SK-N-SH (cell line): ENCODE measurements around the gene NCOR2. TPM values are rescaled to one million over a fixed set of nuclear protein-coding genes. Genes with fewer than 3 reads are reported as not detected.

Experiments
- CTCF ChIA-PET: fragments of 300-600, 350-600 bp; formaldehyde crosslinking; extraction: SDS; loops from one replicate; lab custom pipeline; 2021; lab: Yijun Ruan, JAX
- POLR2A ChIA-PET: fragments of 350-600 bp; sonication (Branson Sonifier 250); formaldehyde crosslinking; extraction: SDS; loops from one replicate; lab custom pipeline; 2020; ENCODE audit warnings: antibody characterized with exemption, inconsistent platforms; lab: Yijun Ruan, JAX
- DNase-seq: peaks from one replicate; pipeline ENCODE4 v3.0.0; 2012
- H2AFZ ChIP-seq: fragments of 200-600 bp; sonication (generic); 2 replicates; pipeline ENCODE4 v1.8.1; 2016; ENCODE audit warnings: antibody characterized with exemption, mild to moderate bottlenecking, low read depth
- H3F3A ChIP-seq: fragments of 200-600 bp; sonication (generic); replicated peaks from 2 replicates; pipeline ENCODE3; 2016; ENCODE audit warnings: antibody characterized with exemption, mild to moderate bottlenecking; ENCODE audit not compliant: insufficient read depth
- H3K27ac ChIP-seq, 2 experiments: fragments of 200-500 bp in 1 of 2; fragments of 200-600 bp in 1 of 2; sonication (Bioruptor generic) in 1 of 2; sonication (generic), shearing (Covaris generic) in 1 of 2; 2 replicates each; pipeline versions ENCODE4 v1.5.1 to v1.6.1; 2014 to 2016; ENCODE audit warnings: low read depth in 2 of 2, inconsistent platforms in 1 of 2, low read length in 1 of 2, mild to moderate bottlenecking in 1 of 2, mixed read lengths in 1 of 2
- H3K27me3 ChIP-seq: fragments of 200-600 bp; sonication (generic), shearing (Covaris generic); 2 replicates; pipeline ENCODE4 v1.6.1; 2016; ENCODE audit warnings: mixed run types; ENCODE audit not compliant: insufficient read depth
- H3K36me3 ChIP-seq, 2 experiments: fragments of 200-500 bp in 1 of 2; fragments of 200-600 bp in 1 of 2; sonication (Bioruptor generic) in 1 of 2; sonication (generic) in 1 of 2; replicated peaks in 1 of 2; 2 replicates each; pipeline versions ENCODE3 to v1.5.1; 2014 to 2016; ENCODE audit warnings: low read length in 1 of 2, mild to moderate bottlenecking in 1 of 2; ENCODE audit not compliant: insufficient read depth in 2 of 2, control insufficient read depth in 1 of 2
- H3K4me1 ChIP-seq, 2 experiments: fragments of 200-500 bp in 1 of 2; fragments of 200-600 bp in 1 of 2; sonication (Bioruptor generic) in 1 of 2; sonication (generic), shearing (Covaris generic) in 1 of 2; 2 replicates each; pipeline versions ENCODE4 v1.5.1 to v1.6.1; 2014 to 2016; ENCODE audit warnings: low read depth in 1 of 2, low read length in 1 of 2, mixed run types in 1 of 2; ENCODE audit not compliant: insufficient read depth in 2 of 2, control insufficient read depth in 1 of 2
- H3K4me2 ChIP-seq: fragments of 200-600 bp; sonication (generic), shearing (Covaris generic); 2 replicates; pipeline ENCODE4 v1.6.1; 2017; ENCODE audit warnings: mixed run types
- H3K4me3 ChIP-seq, 2 experiments: fragments of 200-500 bp in 1 of 2; fragments of 200-600 bp in 1 of 2; sonication (Bioruptor generic) in 1 of 2; sonication (generic), shearing (Covaris generic) in 1 of 2; 2 replicates each; pipeline versions ENCODE4 v1.5.1 to v1.8.1; 2014 to 2016; ENCODE audit warnings: low read depth in 2 of 2, inconsistent platforms in 1 of 2, low read length in 1 of 2, mild to moderate bottlenecking in 1 of 2, mixed read lengths in 1 of 2, moderate library complexity in 1 of 2
- H3K79me2 ChIP-seq: fragments of 200-600 bp; sonication (generic); 2 replicates; pipeline ENCODE4 v1.8.1; 2017; ENCODE audit warnings: mild to moderate bottlenecking; ENCODE audit not compliant: insufficient read depth
- H3K9ac ChIP-seq: fragments of 200-600 bp; sonication (generic); 2 replicates; pipeline ENCODE4 v1.6.1; 2017; ENCODE audit warnings: mixed run types
- H3K9me2 ChIP-seq: fragments of 200-600 bp; sonication (generic); 2 replicates; pipeline ENCODE4 v1.6.1; 2017; ENCODE audit warnings: mixed run types
- H3K9me3 ChIP-seq: fragments of 200-600 bp; sonication (generic); 2 replicates; pipeline ENCODE4 v1.6.1; 2017; ENCODE audit warnings: mixed run types, mild to moderate bottlenecking, moderate library complexity
- H4K20me1 ChIP-seq: fragments of 200-600 bp; sonication (generic); 2 replicates; pipeline ENCODE4 v1.6.1; 2017; ENCODE audit warnings: mild to moderate bottlenecking, mixed run types; ENCODE audit not compliant: insufficient read depth
- CHD2 ChIP-seq: fragments of 150-350 bp; IDR thresholded peaks from 2 replicates; pipeline ENCODE4 v1.6.1; 2018; ENCODE audit warnings: low read length; ENCODE audit not compliant: partially characterized antibody
- ELF1 ChIP-seq: IDR thresholded peaks from 2 replicates; pipeline ENCODE4 v1.4.0; 2012
- EP300 ChIP-seq, 2 experiments: IDR thresholded peaks; 2 replicates each; pipeline versions ENCODE4 v1.4.0 to v1.6.1; 2012; ENCODE audit warnings: borderline replicate concordance in 1 of 2, low read depth in 1 of 2, low read length in 1 of 2
- FOSL2 ChIP-seq: IDR thresholded peaks from 2 replicates; pipeline ENCODE4 v1.4.0; 2012; ENCODE audit warnings: low read depth, mild to moderate bottlenecking, moderate library complexity, borderline replicate concordance
- FOXJ3 ChIP-seq: sonication (generic); formaldehyde crosslinking; IDR thresholded peaks from 2 replicates; pipeline ENCODE4 v1.5.1; 2020; ENCODE audit warnings: mild to moderate bottlenecking, missing genetic modification reagents
- FOXM1 ChIP-seq: IDR thresholded peaks from 2 replicates; pipeline ENCODE4 v1.4.0; 2012; ENCODE audit warnings: low read depth, mild to moderate bottlenecking
- GABPA ChIP-seq: IDR thresholded peaks from 2 replicates; pipeline ENCODE4 v1.4.0; 2012; ENCODE audit warnings: low read depth, mild to moderate bottlenecking
- POLR2AphosphoS5 ChIP-seq: IDR thresholded peaks from 2 replicates; pipeline ENCODE4 v1.6.1; 2012; ENCODE audit warnings: low read depth, low read length
- RCOR1 ChIP-seq: fragments of 150-350 bp; IDR thresholded peaks from 2 replicates; pipeline ENCODE4 v1.6.1; 2017; ENCODE audit warnings: antibody characterized with exemption, low read length
- RXRA ChIP-seq: IDR thresholded peaks from 2 replicates; pipeline ENCODE4 v1.4.0; 2012; ENCODE audit warnings: low read depth, mild to moderate bottlenecking, borderline replicate concordance
- TEAD4 ChIP-seq: IDR thresholded peaks from 2 replicates; pipeline ENCODE4 v1.4.0; 2012; ENCODE audit warnings: mild to moderate bottlenecking, borderline replicate concordance; ENCODE audit not compliant: insufficient read depth
- USF2 ChIP-seq: fragments of 150-350 bp; IDR thresholded peaks from 2 replicates; pipeline ENCODE4 v1.6.1; 2017; ENCODE audit warnings: antibody characterized with exemption, low read length, low read depth, borderline replicate concordance
- WGBS: methylation state at CpG from one replicate; pipeline ENCODE4 v1.1.6; 2017; ENCODE audit warnings: low lambda C conversion rate; 5-methylcytosine and 5-hydroxymethylcytosine counted together
- polyA plus RNA-seq, 3 experiments: library from polyadenylated mRNA; depleted of rRNA; stranded (reverse); fragments of >200 nt; gene quantifications; 2 replicates each; pipeline ENCODE4 v1.2.3, GENCODE V29; 2012
- TF ChIP-seq, protein P1 (sequence below): IDR thresholded peaks from 2 replicates; pipeline ENCODE4 v1.4.0; 2012; ENCODE audit warnings: low read depth, borderline replicate concordance
- TF ChIP-seq, protein P2 (sequence below): fragments of 200-600 bp; sonication (generic); IDR thresholded peaks from 2 replicates; pipeline ENCODE4 v1.6.1; 2017; ENCODE audit warnings: antibody characterized with exemption, mild to moderate bottlenecking, moderate library complexity

Gene NCOR2
- polyA plus RNA-seq, 1 of the 3 experiments (the other 2 are of a cell fraction) = 19.0 TPM

- Histone ChIP-seq H4K20me1 (no peaks in the 10 kb centered on the region), H3K9me3 (no peaks in the 10 kb centered on the region), H3K27ac (no peak overlapping the region), H3K79me2 (no peaks in the 10 kb centered on the region), H3K36me3 (no peaks in the 10 kb centered on the region), H3K9me2 (no peaks in the 10 kb centered on the region), H3F3A (no peaks in the 10 kb centered on the region), H3K4me2 (no peak overlapping the region), H3K4me1 (peaks cover 0 to 7% of the 10 kb centered on the region in 2 experiments; a peak in 2 of 4 replicates), H3K27me3 (no peaks in the 10 kb centered on the region), H2AFZ (no peak overlapping the region), H3K9ac (no peak overlapping the region), H3K4me3 (no peak overlapping the region)
- TF ChIP-seq ELF1 (no peak), POLR2AphosphoS5 (no peak), CHD2 (no peak), RXRA (no peak), FOXJ3 (CRISPR knock-in tag) (no peak), EP300 (IDR thresholded peaks at IDR 0.05; ENCODE audit: borderline replicate concordance in 1 of 2, low read depth in 1 of 2, low read length in 1 of 2) (no peak)
- ChIA-PET CTCF (interaction anchor here (1.0 kb wide), 2 partner anchors 13 to 58 kb away, joined by 3 read pairs; no protein-coding TSS in a partner anchor), POLR2A (no interaction called here)
- no peak for DNase-seq
- 72% methylated on average over 4 of the region's 4 CpGs for WGBS
Measured at GRCh38 chr12:124595444-124595843, 28.0 kb upstream of the NCOR2 start.

- Histone ChIP-seq H3K27me3 (no peaks in the 10 kb centered on the region), H3K79me2 (no peaks in the 10 kb centered on the region), H3F3A (no peaks in the 10 kb centered on the region), H3K36me3 (no peaks in the 10 kb centered on the region), H3K9ac (no peak overlapping the region), H3K4me3 (no peak overlapping the region), H4K20me1 (no peaks in the 10 kb centered on the region), H3K9me2 (no peaks in the 10 kb centered on the region), H3K4me2 (no peak overlapping the region), H2AFZ (no peak overlapping the region), H3K4me1 (peaks cover 0 to 7% of the 10 kb centered on the region in 2 experiments; a peak in 2 of 4 replicates), H3K27ac (no peak overlapping the region), H3K9me3 (no peaks in the 10 kb centered on the region)
- ChIA-PET CTCF (interaction anchor here (0.7 to 1.0 kb wide), 2 partner anchors 12 to 27 kb away, joined by 3 read pairs; partner anchors contain the start of gene NCOR2), POLR2A (no interaction called here)
- 94% methylated on average over 6 of the region's 6 CpGs for WGBS
- TF ChIP-seq FOXM1 (no peak), USF2 (no peak), RCOR1 (no peak), RXRA (no peak), FOSL2 (no peak), GABPA (no peak), TEAD4 (no peak), ELF1 (no peak)
- TF ChIP-seq, protein P1, sequence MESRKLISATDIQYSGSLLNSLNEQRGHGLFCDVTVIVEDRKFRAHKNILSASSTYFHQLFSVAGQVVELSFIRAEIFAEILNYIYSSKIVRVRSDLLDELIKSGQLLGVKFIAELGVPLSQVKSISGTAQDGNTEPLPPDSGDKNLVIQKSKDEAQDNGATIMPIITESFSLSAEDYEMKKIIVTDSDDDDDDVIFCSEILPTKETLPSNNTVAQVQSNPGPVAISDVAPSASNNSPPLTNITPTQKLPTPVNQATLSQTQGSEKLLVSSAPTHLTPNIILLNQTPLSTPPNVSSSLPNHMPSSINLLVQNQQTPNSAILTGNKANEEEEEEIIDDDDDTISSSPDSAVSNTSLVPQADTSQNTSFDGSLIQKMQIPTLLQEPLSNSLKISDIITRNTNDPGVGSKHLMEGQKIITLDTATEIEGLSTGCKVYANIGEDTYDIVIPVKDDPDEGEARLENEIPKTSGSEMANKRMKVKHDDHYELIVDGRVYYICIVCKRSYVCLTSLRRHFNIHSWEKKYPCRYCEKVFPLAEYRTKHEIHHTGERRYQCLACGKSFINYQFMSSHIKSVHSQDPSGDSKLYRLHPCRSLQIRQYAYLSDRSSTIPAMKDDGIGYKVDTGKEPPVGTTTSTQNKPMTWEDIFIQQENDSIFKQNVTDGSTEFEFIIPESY = no peak
- TF ChIP-seq, protein P2, sequence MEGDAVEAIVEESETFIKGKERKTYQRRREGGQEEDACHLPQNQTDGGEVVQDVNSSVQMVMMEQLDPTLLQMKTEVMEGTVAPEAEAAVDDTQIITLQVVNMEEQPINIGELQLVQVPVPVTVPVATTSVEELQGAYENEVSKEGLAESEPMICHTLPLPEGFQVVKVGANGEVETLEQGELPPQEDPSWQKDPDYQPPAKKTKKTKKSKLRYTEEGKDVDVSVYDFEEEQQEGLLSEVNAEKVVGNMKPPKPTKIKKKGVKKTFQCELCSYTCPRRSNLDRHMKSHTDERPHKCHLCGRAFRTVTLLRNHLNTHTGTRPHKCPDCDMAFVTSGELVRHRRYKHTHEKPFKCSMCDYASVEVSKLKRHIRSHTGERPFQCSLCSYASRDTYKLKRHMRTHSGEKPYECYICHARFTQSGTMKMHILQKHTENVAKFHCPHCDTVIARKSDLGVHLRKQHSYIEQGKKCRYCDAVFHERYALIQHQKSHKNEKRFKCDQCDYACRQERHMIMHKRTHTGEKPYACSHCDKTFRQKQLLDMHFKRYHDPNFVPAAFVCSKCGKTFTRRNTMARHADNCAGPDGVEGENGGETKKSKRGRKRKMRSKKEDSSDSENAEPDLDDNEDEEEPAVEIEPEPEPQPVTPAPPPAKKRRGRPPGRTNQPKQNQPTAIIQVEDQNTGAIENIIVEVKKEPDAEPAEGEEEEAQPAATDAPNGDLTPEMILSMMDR = no peak
- DNase-seq = no peak
Measured at GRCh38 chr12:124594851-124595250, 27.4 kb upstream of the NCOR2 start.
